Central memory CD8-positive, alpha-beta T cell (primary cell): Measurements from ENCODE around the gene PDGFA.

Source experiments
- ATAC-seq: fragments of 150-1000 bp; cut with Tn5 transposase; replicated peaks from 2 replicates; pipeline ENCODE4 v1.10.0; 2022; ENCODE audit warnings: mild to moderate bottlenecking, moderate FRiP score, moderate number of reproducible peaks; ENCODE audit not compliant: poor library complexity, severe bottlenecking; ENCODE audit errors: extremely low read depth
- DNase-seq, 2 donors: peaks; one replicate each; pipeline ENCODE4 v3.0.0; 2021; ENCODE audit warnings: low spot score in 2 of 2
- H3K27ac Mint-ChIP-seq: one replicate; pipeline ENCODE4 v1.8.0; 2022; ENCODE audit warnings: low read depth, mild to moderate bottlenecking, moderate library complexity, mixed read lengths
- H3K27me3 Mint-ChIP-seq: one replicate; pipeline ENCODE4 v1.8.0; 2022; ENCODE audit warnings: mixed read lengths
- H3K36me3 Mint-ChIP-seq: one replicate; pipeline ENCODE4 v1.8.0; 2022; ENCODE audit warnings: mild to moderate bottlenecking, moderate library complexity, mixed read lengths; ENCODE audit not compliant: insufficient read depth
- H3K4me1 Mint-ChIP-seq: one replicate; pipeline ENCODE4 v1.8.0; 2022; ENCODE audit warnings: mixed read lengths
- H3K4me3 Mint-ChIP-seq: one replicate; pipeline ENCODE4 v1.8.0; 2022; ENCODE audit warnings: mild to moderate bottlenecking, moderate library complexity, mixed read lengths
- H3K9me3 Mint-ChIP-seq: one replicate; pipeline ENCODE4 v1.8.0; 2022; ENCODE audit warnings: mixed read lengths

The PDGFA gene

DNA sequence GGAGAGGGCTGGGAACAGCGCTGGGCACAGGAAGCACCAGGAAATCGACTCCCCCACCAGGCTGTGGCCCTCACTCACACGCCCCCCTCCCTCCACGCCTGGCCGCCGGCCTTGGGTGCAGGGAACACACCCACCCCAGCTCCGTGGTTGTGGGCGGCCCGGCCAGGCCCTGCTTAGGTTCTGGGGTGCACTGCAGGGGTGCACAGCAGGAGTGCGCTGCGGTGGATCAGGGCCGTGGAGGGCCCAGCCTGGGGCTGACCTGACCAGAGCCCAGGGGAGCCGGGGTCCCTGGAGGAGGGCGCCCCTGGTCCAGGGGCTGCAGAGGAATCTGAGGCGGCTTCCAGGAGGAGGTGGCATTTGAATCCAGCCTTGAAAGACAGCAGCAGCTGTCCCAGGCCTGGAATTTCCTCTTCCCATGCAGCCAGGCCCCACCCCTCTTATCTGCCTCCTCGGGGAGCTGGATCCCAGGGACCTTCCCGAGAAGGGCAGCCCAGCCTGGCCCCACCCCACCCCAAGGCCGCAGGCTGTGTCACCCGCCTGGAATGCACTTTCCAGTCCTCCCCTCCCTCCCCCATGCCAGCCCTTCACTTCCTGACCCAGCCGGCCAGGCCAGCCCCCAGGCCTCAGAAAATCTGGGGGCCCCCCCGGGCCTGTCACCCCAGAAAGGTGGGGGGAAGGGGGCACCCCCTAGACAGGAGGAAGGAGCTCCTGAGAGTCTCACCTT lies 18.4 kb upstream of the PDGFA start:
- Mint-ChIP-seq H3K27me3 (peaks cover 11% of the 10 kb centered on the region), H3K36me3 (peaks cover 3% of the 10 kb centered on the region), H3K9me3 (no peaks in the 10 kb centered on the region), H3K4me3 (no peak overlapping the region), H3K27ac (no peak overlapping the region), H3K4me1 (peaks cover 5% of the 10 kb centered on the region)
- ATAC-seq: no peak
- DNase-seq: no peak

DNA sequence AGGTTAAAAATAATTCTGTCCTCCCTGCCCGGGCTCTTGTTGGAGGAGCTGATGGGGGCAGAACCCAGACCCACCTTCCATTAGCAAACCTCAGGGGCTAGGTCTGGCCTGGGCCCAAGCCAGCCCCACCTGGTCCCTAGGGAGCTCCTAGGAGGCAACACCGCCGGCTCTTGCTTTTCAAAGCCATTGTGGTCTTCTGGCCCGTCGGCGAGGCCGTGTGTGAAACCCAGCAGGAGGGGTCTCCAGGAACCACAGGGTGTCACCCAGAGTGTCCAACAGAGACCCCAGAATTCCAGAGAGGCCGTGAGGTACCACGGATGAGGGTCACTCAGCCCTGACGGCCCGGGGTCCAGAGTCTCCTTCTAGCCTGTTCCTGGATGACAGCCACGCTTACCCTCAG lies 16.6 kb upstream of the PDGFA start:
- no peak overlapping the region for H3K27ac Mint-ChIP-seq
- DNase-seq: no peak
- H3K27me3 Mint-ChIP-seq: peaks cover 11% of the 10 kb centered on the region
- peaks cover 5% of the 10 kb centered on the region for H3K4me1 Mint-ChIP-seq
- no peaks in the 10 kb centered on the region for H3K9me3 Mint-ChIP-seq
- no peak overlapping the region for H3K4me3 Mint-ChIP-seq
- no peak for ATAC-seq
- H3K36me3 Mint-ChIP-seq: peaks cover 1% of the 10 kb centered on the region

DNA sequence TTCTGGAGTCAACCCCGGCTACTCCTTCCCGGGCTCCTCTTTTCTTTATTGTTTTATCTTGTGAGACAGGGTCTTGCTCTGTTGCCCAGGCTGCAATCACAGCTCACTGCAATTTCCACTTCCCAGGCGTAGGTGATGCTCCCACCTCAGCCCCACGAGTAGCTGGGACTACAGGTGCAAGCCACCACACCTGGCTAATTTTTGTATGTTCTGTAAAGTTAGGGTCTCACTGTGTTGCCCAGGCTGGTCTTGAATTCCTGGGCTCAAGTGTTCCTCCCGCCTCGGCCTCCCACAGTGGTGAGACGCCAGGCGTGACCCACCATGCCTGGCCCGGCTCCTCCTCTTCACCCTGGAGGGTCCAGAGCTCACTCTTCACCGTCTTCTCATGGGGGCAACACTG lies 15.3 kb upstream of the PDGFA start:
- Mint-ChIP-seq H3K36me3 (peaks cover 1% of the 10 kb centered on the region), H3K4me1 (no peaks in the 10 kb centered on the region), H3K27ac (no peak overlapping the region), H3K27me3 (peaks cover 11% of the 10 kb centered on the region), H3K9me3 (no peaks in the 10 kb centered on the region), H3K4me3 (no peak overlapping the region)
- ATAC-seq (no peak), DNase-seq (no peak)

GRCh38 chr7:534075-534474 lies 14.4 kb upstream of the PDGFA start:
- Mint-ChIP-seq H3K4me1 (no peaks in the 10 kb centered on the region), H3K4me3 (no peak overlapping the region)
- ATAC-seq: no peak

DNA sequence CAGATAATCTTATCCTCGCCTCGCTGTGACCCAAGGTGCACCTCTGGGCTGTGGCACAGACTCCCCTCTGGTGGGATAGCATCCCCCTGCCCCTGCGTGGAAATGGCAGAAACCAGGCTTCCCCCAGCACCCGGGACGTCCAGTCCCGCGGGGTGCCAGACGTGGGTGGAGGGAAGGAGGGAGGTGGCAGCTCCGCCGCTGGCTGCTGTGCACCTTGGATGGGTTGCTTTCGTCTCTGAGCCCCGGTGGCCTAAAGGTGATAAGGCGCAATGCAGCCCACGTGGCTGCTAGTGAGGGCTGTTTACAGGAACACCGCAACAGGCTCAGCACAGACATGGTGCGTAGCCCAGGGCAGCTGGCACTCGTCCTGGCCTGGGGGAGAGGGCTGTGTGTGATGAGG lies 13.6 kb upstream of the PDGFA start:
- no peak overlapping the region for H3K27ac Mint-ChIP-seq

More at GRCh38 chr7:534075-534474, 14.4 kb upstream of the PDGFA start:
- H3K27ac Mint-ChIP-seq: no peak overlapping the region
- H3K27me3 Mint-ChIP-seq: peaks cover 11% of the 10 kb centered on the region
- DNase-seq: no peak
- H3K36me3 Mint-ChIP-seq: peaks cover 1% of the 10 kb centered on the region
- no peaks in the 10 kb centered on the region for H3K9me3 Mint-ChIP-seq

DNA sequence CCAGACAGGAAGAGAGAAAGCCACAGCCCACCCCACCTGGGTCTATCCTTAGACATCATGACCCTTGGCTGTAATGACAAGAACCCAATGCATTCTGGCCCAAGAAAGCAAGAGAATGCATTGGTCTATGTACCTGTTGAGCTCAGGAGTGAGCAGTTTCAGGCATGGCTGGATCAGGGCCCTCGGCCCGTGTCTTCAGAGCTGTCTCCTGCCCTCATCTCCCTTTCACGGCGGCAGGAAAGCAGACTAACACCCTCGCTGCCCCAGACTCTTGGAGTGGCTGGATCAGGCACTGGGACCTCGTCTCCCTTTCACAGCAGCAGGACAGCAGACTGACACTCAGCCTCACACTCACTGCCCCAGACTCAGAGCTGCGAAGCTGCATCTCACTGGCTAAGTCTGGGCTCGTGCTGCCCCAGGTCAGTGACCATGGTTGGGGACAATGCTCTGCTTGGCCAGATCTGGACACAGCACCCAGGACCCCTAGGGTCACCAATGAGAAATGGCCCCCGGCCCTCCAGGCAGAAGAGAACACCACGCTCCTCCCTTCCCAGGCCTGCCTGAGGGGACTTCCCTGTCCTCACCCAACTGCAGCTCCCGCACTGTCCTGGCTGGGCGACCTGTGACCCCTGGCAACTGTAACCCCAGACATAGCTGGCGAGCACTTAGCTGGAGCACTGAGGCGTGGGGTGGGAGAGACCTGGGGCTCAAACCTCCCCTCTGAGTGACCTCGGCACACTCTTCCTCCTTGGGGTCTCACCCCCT lies 12.9 kb upstream of the PDGFA start:
- no peak overlapping the region for H3K27ac Mint-ChIP-seq
- peaks cover 11% of the 10 kb centered on the region for H3K27me3 Mint-ChIP-seq
- H3K4me1 Mint-ChIP-seq: no peaks in the 10 kb centered on the region
- H3K9me3 Mint-ChIP-seq: no peaks in the 10 kb centered on the region
- no peak for ATAC-seq
- peaks cover 1% of the 10 kb centered on the region for H3K36me3 Mint-ChIP-seq
- H3K4me3 Mint-ChIP-seq: no peak overlapping the region
- no peak for DNase-seq

More for the DNA sequence above, 13.6 kb upstream of the PDGFA start:
- no peak for ATAC-seq
- Mint-ChIP-seq H3K4me1 (no peaks in the 10 kb centered on the region), H3K36me3 (peaks cover 1% of the 10 kb centered on the region), H3K27me3 (peaks cover 11% of the 10 kb centered on the region), H3K4me3 (no peak overlapping the region), H3K9me3 (no peaks in the 10 kb centered on the region)
- no peak for DNase-seq

DNA sequence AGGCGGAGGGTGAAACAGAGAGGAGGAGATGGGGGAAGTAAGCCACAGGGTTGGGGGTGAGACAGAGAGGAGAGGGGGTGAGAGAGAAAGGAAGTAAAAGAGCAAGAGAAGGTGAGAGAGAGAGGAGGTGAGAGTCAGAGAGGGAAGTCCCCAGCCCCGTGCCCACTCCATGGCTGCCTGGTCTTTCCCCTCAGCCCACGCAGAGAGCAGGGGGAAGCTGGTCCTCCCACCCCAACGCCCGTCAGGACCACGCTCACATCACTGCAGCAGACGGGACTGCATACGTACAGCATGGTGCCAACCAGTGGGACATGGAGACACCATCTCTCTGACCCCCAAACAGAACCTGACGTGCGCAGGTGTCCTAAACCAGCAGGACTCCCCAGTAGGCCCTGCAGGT lies 12.1 kb upstream of the PDGFA start:
- DNase-seq (no peak), ATAC-seq (peak; percentile 54)
- H3K27ac Mint-ChIP-seq: no peak overlapping the region
- H3K4me1 Mint-ChIP-seq: no peaks in the 10 kb centered on the region
- no peak overlapping the region for H3K4me3 Mint-ChIP-seq
- peaks cover 11% of the 10 kb centered on the region for H3K27me3 Mint-ChIP-seq
- H3K36me3 Mint-ChIP-seq: peaks cover 1% of the 10 kb centered on the region
- H3K9me3 Mint-ChIP-seq: no peaks in the 10 kb centered on the region

DNA sequence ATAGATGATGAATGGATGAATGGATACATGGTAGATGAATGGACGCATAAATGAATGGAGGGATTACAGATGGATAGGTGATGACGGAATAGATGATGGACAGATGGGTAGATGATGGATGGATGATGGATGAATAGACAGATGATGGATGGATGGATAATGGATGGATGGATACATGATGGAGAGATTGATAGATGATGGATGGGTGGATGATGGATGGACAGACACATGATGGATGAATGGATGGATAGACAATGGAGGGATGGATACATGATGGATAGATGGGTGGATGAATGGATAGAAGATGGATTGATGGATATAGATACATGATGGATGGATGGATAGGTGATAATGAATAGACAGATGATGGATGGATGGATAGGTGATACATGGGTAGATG lies 8.8 kb upstream of the PDGFA start:
- H3K27me3 Mint-ChIP-seq: no peaks in the 10 kb centered on the region
- no peak overlapping the region for H3K4me3 Mint-ChIP-seq
- H3K9me3 Mint-ChIP-seq: no peaks in the 10 kb centered on the region
- no peak for DNase-seq
- ATAC-seq: no peak
- no peaks in the 10 kb centered on the region for H3K4me1 Mint-ChIP-seq
- H3K27ac Mint-ChIP-seq: no peak overlapping the region
- H3K36me3 Mint-ChIP-seq: no peaks in the 10 kb centered on the region

GRCh38 chr7:527723-528122 lies 8.1 kb upstream of the PDGFA start:
- DNase-seq (no peak), ATAC-seq (no peak)
- no peaks in the 10 kb centered on the region for H3K4me1 Mint-ChIP-seq
- no peaks in the 10 kb centered on the region for H3K36me3 Mint-ChIP-seq
- no peaks in the 10 kb centered on the region for H3K27me3 Mint-ChIP-seq
- H3K9me3 Mint-ChIP-seq: no peaks in the 10 kb centered on the region
- H3K4me3 Mint-ChIP-seq: no peak overlapping the region
- no peak overlapping the region for H3K27ac Mint-ChIP-seq

DNA sequence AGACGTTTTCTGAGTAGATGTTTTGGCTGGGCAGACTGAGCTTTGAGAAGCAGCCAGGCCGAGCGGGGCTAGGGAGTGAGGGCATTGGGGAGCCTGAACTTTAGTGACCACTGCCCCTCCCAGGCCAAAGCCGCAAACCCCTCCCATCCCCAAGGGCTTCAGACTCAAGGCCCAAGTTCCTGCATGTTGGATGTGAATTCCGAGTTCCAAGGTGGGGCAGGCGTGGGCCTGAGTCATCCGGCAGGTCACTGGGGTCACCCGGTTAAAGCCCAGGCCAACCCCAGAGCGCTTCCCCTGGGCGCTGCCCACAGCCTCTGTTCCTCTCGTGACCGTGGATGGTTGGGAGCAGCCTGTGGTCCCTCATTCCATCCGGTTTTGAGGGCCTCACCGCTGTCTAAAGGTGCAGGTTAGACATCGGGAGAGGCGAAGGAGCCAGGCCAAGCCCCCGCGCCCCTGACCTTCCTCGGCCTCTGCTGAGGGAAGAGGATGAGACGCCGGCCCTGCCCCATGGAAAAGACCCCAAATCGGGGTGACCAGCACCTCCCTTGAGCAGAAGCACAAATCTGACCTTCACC lies 6.9 kb upstream of the PDGFA start:
- Mint-ChIP-seq H3K27me3 (peaks cover under 1% of the 10 kb centered on the region), H3K27ac (no peak overlapping the region), H3K9me3 (no peaks in the 10 kb centered on the region), H3K4me3 (no peak overlapping the region), H3K4me1 (no peaks in the 10 kb centered on the region), H3K36me3 (peaks cover 1% of the 10 kb centered on the region)
- ATAC-seq (no peak), DNase-seq (no peak)

DNA sequence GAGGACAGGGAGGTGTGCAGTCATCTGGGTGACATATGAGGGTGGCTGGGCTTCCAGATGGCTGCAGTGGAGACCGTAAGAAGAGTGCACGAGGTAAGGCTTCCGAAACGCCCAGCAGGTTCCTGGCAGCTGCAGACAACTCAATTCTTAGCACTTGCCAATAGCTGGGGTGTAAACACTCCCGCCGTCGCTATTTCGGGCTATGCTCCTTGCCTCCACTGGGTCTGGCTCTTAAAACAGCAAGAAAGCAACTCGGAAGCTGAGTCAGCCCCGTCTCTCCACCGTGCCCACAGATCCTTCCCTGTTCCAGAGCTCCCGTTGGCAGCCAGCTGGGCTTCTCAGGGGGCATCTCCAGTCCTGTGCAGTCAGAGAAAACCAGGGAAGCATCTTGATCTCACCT lies 6.1 kb upstream of the PDGFA start:
- Mint-ChIP-seq H3K36me3 (peaks cover 1% of the 10 kb centered on the region), H3K4me1 (no peaks in the 10 kb centered on the region), H3K27me3 (peaks cover 8% of the 10 kb centered on the region), H3K27ac (no peak overlapping the region), H3K4me3 (no peak overlapping the region), H3K9me3 (no peaks in the 10 kb centered on the region)
- ATAC-seq (no peak), DNase-seq (no peak)

DNA sequence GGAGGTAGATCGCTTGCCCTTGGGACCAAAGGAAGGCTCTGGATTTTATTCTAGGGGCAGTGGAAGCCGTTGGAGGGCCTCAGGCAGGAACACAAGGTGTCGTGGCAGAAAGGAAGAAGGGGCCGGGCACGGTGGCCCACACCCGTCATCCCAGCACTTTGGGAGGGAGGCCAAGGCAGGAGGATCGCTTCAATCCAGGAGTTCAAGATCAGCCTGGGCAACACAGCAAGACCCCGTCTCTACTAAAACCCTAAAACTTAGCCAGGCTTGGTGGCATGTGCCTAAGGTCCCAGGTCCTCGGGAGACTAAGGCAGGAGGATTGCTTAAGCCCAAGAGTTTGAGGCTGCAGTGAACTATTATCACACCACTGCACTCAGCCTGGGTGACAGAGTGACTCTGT lies 5.2 kb upstream of the PDGFA start:
- peaks cover 1% of the 10 kb centered on the region for H3K36me3 Mint-ChIP-seq
- peaks cover 9% of the 10 kb centered on the region for H3K27me3 Mint-ChIP-seq

More for the DNA sequence above, 5.2 kb upstream of the PDGFA start:
- ATAC-seq (no peak), DNase-seq (no peak)
- H3K4me3 Mint-ChIP-seq: no peak overlapping the region
- H3K9me3 Mint-ChIP-seq: no peaks in the 10 kb centered on the region
- no peaks in the 10 kb centered on the region for H3K4me1 Mint-ChIP-seq
- H3K27ac Mint-ChIP-seq: no peak overlapping the region
